Activated T-cell treated with anti-CD3 and anti-CD28 coated beads, Interleukin-2, amount 50 U/mL, for 24 hours (primary cell): ENCODE data around the gene OR4X1.
"Not testable (repeated sequence)": the region's sequence is repeated elsewhere in the genome, so short reads cannot be mapped to it uniquely, and the experiment has no call there.

ENCODE experiments used
- DNase-seq: peaks from one replicate; pipeline ENCODE4 v3.0.0-alpha.2; 2020
- H3K27ac Mint-ChIP-seq: 2 replicates; pipeline ENCODE4 v1.8.0; 2020; ENCODE audit warnings: mild to moderate bottlenecking, mixed read lengths
- H3K27me3 Mint-ChIP-seq: 2 replicates; pipeline ENCODE4 v1.8.0; 2020; ENCODE audit warnings: mixed read lengths
- H3K36me3 Mint-ChIP-seq: 2 replicates; pipeline ENCODE4 v1.8.0; 2020; ENCODE audit warnings: low read depth, mixed read lengths
- H3K4me1 Mint-ChIP-seq: 2 replicates; pipeline ENCODE4 v1.8.0; 2020; ENCODE audit warnings: low read depth, mixed read lengths
- H3K4me3 Mint-ChIP-seq: 2 replicates; pipeline ENCODE4 v1.8.0; 2020; ENCODE audit warnings: mild to moderate bottlenecking, moderate library complexity, mixed read lengths
- H3K9me3 Mint-ChIP-seq: 2 replicates; pipeline ENCODE4 v1.8.0; 2020; ENCODE audit warnings: mixed read lengths

Gene OR4X1

GRCh38 chr11:48263423-48263911 lies at the start of gene OR4X1:
OR4X1 (plus strand) TSS chr11:48263861; CDS start chr11:48263861, 0 bp downstream.
- Mint-ChIP-seq H3K4me3 (no peak within 1 kb of the TSS), H3K4me1 (no peaks in the 10 kb centered on the region), H3K27me3 (no peaks in the 10 kb centered on the region), H3K36me3 (no peaks in the 10 kb centered on the region), H3K27ac (no peak within 1 kb of the TSS), H3K9me3 (no peaks in the 10 kb centered on the region)
- DNase-seq, result no peak

GRCh38 chr11:48216510-48216909 lies 47.2 kb upstream of the OR4X1 start, which contains the start of gene OR4B1:
OR4B1 (plus strand) TSS chr11:48216810; CDS start chr11:48216810, 0 bp downstream.
- Mint-ChIP-seq H3K36me3 (no peaks in the 10 kb centered on the region), H3K27me3 (peaks cover 5% of the 10 kb centered on the region), H3K9me3 (no peaks in the 10 kb centered on the region), H3K4me3 (no peak within 1 kb of the TSS), H3K4me1 (no peaks in the 10 kb centered on the region), H3K27ac (no peak within 1 kb of the TSS)
- no peak for DNase-seq

- Mint-ChIP-seq H3K9me3 (no peaks in the 10 kb centered on the region), H3K27me3 (peaks cover 9% of the 10 kb centered on the region), H3K4me3 (no peak overlapping the region), H3K4me1 (no peaks in the 10 kb centered on the region), H3K27ac (no peak overlapping the region), H3K36me3 (no peaks in the 10 kb centered on the region)
- no peak for DNase-seq
Observed at GRCh38 chr11:48228761-48229160, 34.9 kb upstream of the OR4X1 start.

- not testable (repeated sequence) for H3K27ac Mint-ChIP-seq, H3K4me1 Mint-ChIP-seq, H3K36me3 Mint-ChIP-seq, H3K9me3 Mint-ChIP-seq, H3K4me3 Mint-ChIP-seq, DNase-seq
- H3K27me3 Mint-ChIP-seq, result peaks cover 14% of the 10 kb centered on the region
Observed at GRCh38 chr11:48230057-48230456, 33.6 kb upstream of the OR4X1 start.

- Mint-ChIP-seq H3K27ac (no peak overlapping the region), H3K9me3 (no peaks in the 10 kb centered on the region), H3K4me3 (no peak overlapping the region), H3K27me3 (peaks cover 53% of the 10 kb centered on the region), H3K36me3 (no peaks in the 10 kb centered on the region), H3K4me1 (no peaks in the 10 kb centered on the region)
- no peak for DNase-seq
Observed at GRCh38 chr11:48237727-48238126, 25.9 kb upstream of the OR4X1 start.

- Mint-ChIP-seq H3K4me3 (no peak overlapping the region), H3K36me3 (no peaks in the 10 kb centered on the region), H3K4me1 (no peaks in the 10 kb centered on the region), H3K9me3 (no peaks in the 10 kb centered on the region), H3K27me3 (peaks cover 46% of the 10 kb centered on the region), H3K27ac (no peak overlapping the region)
- no peak for DNase-seq
Observed at GRCh38 chr11:48242501-48242900, 21.2 kb upstream of the OR4X1 start.

- no peak within 1 kb of the TSS for H3K27ac Mint-ChIP-seq
- no peaks in the 10 kb centered on the region for H3K36me3 Mint-ChIP-seq
- H3K27me3 Mint-ChIP-seq, result peaks cover 36% of the 10 kb centered on the region
- no peaks in the 10 kb centered on the region for H3K4me1 Mint-ChIP-seq
- no peak for DNase-seq
- H3K4me3 Mint-ChIP-seq, result no peak within 1 kb of the TSS
- no peaks in the 10 kb centered on the region for H3K9me3 Mint-ChIP-seq
Observed at GRCh38 chr11:48244804-48245203, 18.9 kb upstream of the OR4X1 start, which contains the start of gene OR4X2. OR4X2 (plus strand) TSS chr11:48245104; CDS start chr11:48245104, 0 bp downstream.

- Mint-ChIP-seq H3K27ac (no peak overlapping the region), H3K36me3 (no peaks in the 10 kb centered on the region), H3K27me3 (peaks cover 22% of the 10 kb centered on the region), H3K4me1 (no peaks in the 10 kb centered on the region), H3K9me3 (no peaks in the 10 kb centered on the region), H3K4me3 (no peak overlapping the region)
- DNase-seq, result no peak
Observed at GRCh38 chr11:48248902-48249301, 14.8 kb upstream of the OR4X1 start.

- H3K4me1 Mint-ChIP-seq, result no peaks in the 10 kb centered on the region
- DNase-seq, result no peak
- H3K27me3 Mint-ChIP-seq, result peaks cover 16% of the 10 kb centered on the region
- no peaks in the 10 kb centered on the region for H3K36me3 Mint-ChIP-seq
- no peaks in the 10 kb centered on the region for H3K9me3 Mint-ChIP-seq
- H3K27ac Mint-ChIP-seq, result no peak overlapping the region
- no peak overlapping the region for H3K4me3 Mint-ChIP-seq
Observed at GRCh38 chr11:48261600-48261999, 2.1 kb upstream of the OR4X1 start.

- no peak overlapping the region for H3K27ac Mint-ChIP-seq
- H3K4me1 Mint-ChIP-seq, result no peaks in the 10 kb centered on the region
- no peaks in the 10 kb centered on the region for H3K9me3 Mint-ChIP-seq
- no peak overlapping the region for H3K4me3 Mint-ChIP-seq
- H3K27me3 Mint-ChIP-seq, result peaks cover 12% of the 10 kb centered on the region
- DNase-seq, result no peak
- H3K36me3 Mint-ChIP-seq, result no peaks in the 10 kb centered on the region
Observed at GRCh38 chr11:48270621-48271020, 7.0 kb downstream of the OR4X1 start.

GRCh38 chr11:48272606-48273005 lies 8.9 kb downstream of the OR4X1 start:
- no peak for DNase-seq
- peaks cover 12% of the 10 kb centered on the region for H3K27me3 Mint-ChIP-seq
- no peaks in the 10 kb centered on the region for H3K9me3 Mint-ChIP-seq
- H3K4me1 Mint-ChIP-seq, result no peaks in the 10 kb centered on the region
- H3K27ac Mint-ChIP-seq, result no peak overlapping the region
- H3K4me3 Mint-ChIP-seq, result no peak overlapping the region
- H3K36me3 Mint-ChIP-seq, result no peaks in the 10 kb centered on the region

- Mint-ChIP-seq H3K4me1 (no peaks in the 10 kb centered on the region), H3K27me3 (peaks cover 17% of the 10 kb centered on the region), H3K9me3 (no peaks in the 10 kb centered on the region), H3K27ac (no peak within 1 kb of the TSS), H3K4me3 (no peak within 1 kb of the TSS), H3K36me3 (no peaks in the 10 kb centered on the region)
- DNase-seq, result no peak
Observed at GRCh38 chr11:48305923-48306322, 42.3 kb downstream of the OR4X1 start, which contains the start of gene OR4S1. OR4S1 (plus strand) TSS chr11:48306223; CDS start chr11:48306223, 0 bp downstream.

- peaks cover 17% of the 10 kb centered on the region for H3K27me3 Mint-ChIP-seq
- no peaks in the 10 kb centered on the region for H3K4me1 Mint-ChIP-seq
- DNase-seq, result peak; percentile 53
- H3K9me3 Mint-ChIP-seq, result peaks cover 2% of the 10 kb centered on the region
- no peak overlapping the region for H3K27ac Mint-ChIP-seq
- no peaks in the 10 kb centered on the region for H3K36me3 Mint-ChIP-seq
- no peak overlapping the region for H3K4me3 Mint-ChIP-seq
Observed at GRCh38 chr11:48307760-48308386, 44.2 kb downstream of the OR4X1 start.

- not testable (repeated sequence) for H3K27ac Mint-ChIP-seq, H3K36me3 Mint-ChIP-seq, H3K4me1 Mint-ChIP-seq, H3K27me3 Mint-ChIP-seq, H3K4me3 Mint-ChIP-seq, H3K9me3 Mint-ChIP-seq, DNase-seq
Observed at GRCh38 chr11:48313590-48313989, 49.9 kb downstream of the OR4X1 start.
